A549 (cell line): ENCODE results near the gene ARPP21. TPM values are rescaled to one million over a fixed set of nuclear protein-coding genes. Genes with fewer than 3 reads are reported as not detected.

Experiments used
- ATAC-seq, 2 experiments: fragments of 200-7000 bp in 1 of 2; fragments of >200 bp in 1 of 2; cut with Nextera tagmentation in 1 of 2; cut with Tn5 transposase in 1 of 2; 3 replicates each; pipeline versions ENCODE4 v1.8.0 to v1.9.1; 2018 to 2020; ENCODE audit warnings: mild to moderate bottlenecking in 1 of 2, moderate library complexity in 1 of 2
- CTCF ChIA-PET: fragments of 300-600 bp; sonication (Branson Sonifier 250); formaldehyde crosslinking; extraction: SDS; loops from one replicate; lab custom pipeline; 2021; ENCODE audit warnings: antibody characterized with exemption, inconsistent platforms; lab: Yijun Ruan, JAX
- POLR2A ChIA-PET: fragments of 350-600 bp; formaldehyde crosslinking; extraction: SDS; loops from one replicate; lab custom pipeline; 2021; ENCODE audit warnings: antibody characterized with exemption, inconsistent platforms; lab: Yijun Ruan, JAX
- DNase-seq, 2 experiments: peaks; one replicate each; pipeline versions ENCODE4 v3.0.0 to v3.0.0-alpha.2; 2011 to 2016; ENCODE audit warnings: low read depth in 1 of 2, low spot score in 1 of 2
- FAIRE-seq: peaks from 2 replicates; lab custom pipeline; 2011; peaks lifted over from hg19 to GRCh38; lab: Jason Lieb, UNC
- H3K27ac ChIP-seq, 2 experiments: fragments of >200 bp; sonication (Bioruptor Twin); formaldehyde crosslinking; 3 replicates each; pipeline ENCODE4 v1.5.1; 2016 to 2017
- H3K4me1 ChIP-seq: fragments of >200 bp; sonication (Bioruptor Twin); formaldehyde crosslinking; 3 replicates; pipeline ENCODE4 v1.6.1; 2016
- H3K4me2 ChIP-seq: fragments of >200 bp; sonication (Bioruptor Twin); formaldehyde crosslinking; 3 replicates; pipeline ENCODE4 v1.6.1; 2016
- H3K4me3 ChIP-seq: fragments of >200 bp; sonication (Bioruptor Twin); formaldehyde crosslinking; 3 replicates; pipeline ENCODE4 v1.5.1; 2016
- H3K9me3 ChIP-seq: fragments of >200 bp; sonication (Bioruptor Twin); formaldehyde crosslinking; 3 replicates; pipeline ENCODE4 v1.6.1; 2016
- BHLHE40 ChIP-seq: IDR thresholded peaks from 2 replicates; pipeline ENCODE4 v1.6.1; 2012; ENCODE audit warnings: low read depth, low read length, inconsistent platforms
- CBX2 ChIP-seq: fragments of 200-600 bp; sonication (generic); IDR thresholded peaks from 2 replicates; pipeline ENCODE4 v1.6.1; 2016; ENCODE audit warnings: low read depth, mild to moderate bottlenecking, borderline replicate concordance
- CBX8 ChIP-seq: fragments of 200-600 bp; sonication (generic); IDR thresholded peaks from 2 replicates; pipeline ENCODE4 v1.6.1; 2016
- CHD2 ChIP-seq: fragments of 150-350 bp; IDR thresholded peaks from 2 replicates; pipeline ENCODE4 v1.6.1; 2014; ENCODE audit warnings: low read length; ENCODE audit not compliant: partially characterized antibody
- CHD4 ChIP-seq: fragments of 200-600 bp; sonication (generic); IDR thresholded peaks from 2 replicates; pipeline ENCODE4 v1.6.1; 2016; ENCODE audit warnings: antibody characterized with exemption, mild to moderate bottlenecking, borderline replicate concordance
- EHF ChIP-seq: fragments of 250-450 bp; sonication (Bioruptor Pico); IDR thresholded peaks from 2 replicates; pipeline ENCODE4 v1.5.0; 2020; ENCODE audit warnings: mild to moderate bottlenecking
- FOSB ChIP-seq: fragments of 250-450 bp; sonication (Bioruptor Pico); IDR thresholded peaks from 2 replicates; pipeline ENCODE4 v1.5.0; 2020; ENCODE audit warnings: mild to moderate bottlenecking, moderate library complexity
- HOXA7 ChIP-seq: fragments of 250-450 bp; sonication (Bioruptor Pico); IDR thresholded peaks from 2 replicates; pipeline ENCODE4 v1.5.0; 2020; ENCODE audit warnings: mild to moderate bottlenecking, moderate library complexity
- HOXB5 ChIP-seq: fragments of 250-450 bp; sonication (Bioruptor Pico); IDR thresholded peaks from 2 replicates; pipeline ENCODE4 v1.5.0; 2020; ENCODE audit warnings: mild to moderate bottlenecking, moderate library complexity
- JUN ChIP-seq, 2 experiments: fragments of >200 bp; sonication (Bioruptor Twin); formaldehyde crosslinking; IDR thresholded peaks; 2 replicates in 1 of 2; 3 replicates in 1 of 2; pipeline ENCODE4 v1.6.1; 2016 to 2017
- KDM5A ChIP-seq: fragments of 200-600 bp; sonication (generic); IDR thresholded peaks from 2 replicates; pipeline ENCODE4 v1.6.1; 2016; ENCODE audit warnings: antibody characterized with exemption, mild to moderate bottlenecking
- MAFK ChIP-seq: fragments of 450-650 bp; IDR thresholded peaks from 2 replicates; pipeline ENCODE4 v1.6.1; 2014; ENCODE audit not compliant: partially characterized antibody
- MYC ChIP-seq: IDR thresholded peaks from 2 replicates; pipeline ENCODE4 v1.6.1; 2012; ENCODE audit warnings: mild to moderate bottlenecking, inconsistent platforms, low read length, improper control_type of control experiment, borderline replicate concordance
- NR3C1 ChIP-seq: fragments of >200 bp; sonication (Bioruptor Twin); formaldehyde crosslinking; IDR thresholded peaks from 3 replicates; pipeline ENCODE4 v1.6.1; 2017
- PBX3 ChIP-seq: IDR thresholded peaks from 2 replicates; pipeline ENCODE4 v1.6.1; 2012
- PHF8 ChIP-seq: fragments of 200-600 bp; sonication (generic); IDR thresholded peaks from 2 replicates; pipeline ENCODE4 v1.6.1; 2016; ENCODE audit warnings: low read depth, mild to moderate bottlenecking, antibody characterized with exemption, moderate library complexity, borderline replicate concordance
- POLR2AphosphoS2 ChIP-seq: conservative IDR thresholded peaks from 2 replicates; pipeline ENCODE4 v1.6.1; 2012; ENCODE audit warnings: low read length, improper control_type of control experiment, inconsistent platforms
- RARB ChIP-seq: fragments of 250-450 bp; sonication (Bioruptor Pico); IDR thresholded peaks from 2 replicates; pipeline ENCODE4 v1.8.0; 2021; ENCODE audit warnings: mild to moderate bottlenecking, moderate library complexity
- RCOR1 ChIP-seq: fragments of 150-350 bp; IDR thresholded peaks from 2 replicates; pipeline ENCODE4 v1.6.1; 2014; ENCODE audit warnings: antibody characterized with exemption, low read length, low read depth
- SMC3 ChIP-seq: fragments of >200 bp; sonication (Bioruptor Twin); formaldehyde crosslinking; IDR thresholded peaks from 3 replicates; pipeline ENCODE4 v1.6.1; 2018; ENCODE audit warnings: inconsistent platforms
- SREBF2 ChIP-seq: fragments of 450-650 bp; IDR thresholded peaks from 2 replicates; pipeline ENCODE4 v1.6.1; 2014; ENCODE audit warnings: mild to moderate bottlenecking, moderate library complexity
- TFCP2L1 ChIP-seq: fragments of 250-450 bp; sonication (Bioruptor Pico); IDR thresholded peaks from 2 replicates; pipeline ENCODE4 v1.5.0; 2021; ENCODE audit warnings: mild to moderate bottlenecking
- USF2 ChIP-seq: fragments of 450-650 bp; IDR thresholded peaks from 2 replicates; pipeline ENCODE4 v1.6.1; 2014; ENCODE audit warnings: antibody characterized with exemption
- ZFP36 ChIP-seq: fragments of 450-650 bp; IDR thresholded peaks from 2 replicates; pipeline ENCODE4 v1.6.1; 2014; ENCODE audit warnings: borderline replicate concordance; ENCODE audit not compliant: partially characterized antibody
- WGBS: methylation state at CpG from one replicate; pipeline ENCODE4 v1.1.6; 2017; ENCODE audit errors: missing lambda C conversion rate; 5-methylcytosine and 5-hydroxymethylcytosine counted together
- polyA plus RNA-seq, 4 experiments: library from polyadenylated mRNA; depleted of rRNA in 3 of 4; stranded (reverse); fragments of >200 nt; fragmentation: RNase III in 1 of 4; extraction: RNeasy Plus Mini Kit Qiagen cat#74134 plus additional on column Dnase treatment in 1 of 4; gene quantifications; 2 replicates in 3 of 4; 3 replicates in 1 of 4; pipeline ENCODE4 v1.2.3, GENCODE V29; 2011 to 2017
- TF ChIP-seq, protein P1 (sequence below): fragments of 250-450 bp; sonication (Bioruptor Pico); IDR thresholded peaks from 2 replicates; pipeline ENCODE4 v1.5.0; 2021; ENCODE audit warnings: mild to moderate bottlenecking, moderate library complexity, borderline replicate concordance
- TF ChIP-seq, protein P2 (sequence below): IDR thresholded peaks from 2 replicates; pipeline ENCODE4 v1.6.1; 2012

ARPP21 gene
- polyA plus RNA-seq, 2 of the 4 experiments (the other 2 are of a cell fraction) = 0.03 TPM; not detected in 1

DNA sequence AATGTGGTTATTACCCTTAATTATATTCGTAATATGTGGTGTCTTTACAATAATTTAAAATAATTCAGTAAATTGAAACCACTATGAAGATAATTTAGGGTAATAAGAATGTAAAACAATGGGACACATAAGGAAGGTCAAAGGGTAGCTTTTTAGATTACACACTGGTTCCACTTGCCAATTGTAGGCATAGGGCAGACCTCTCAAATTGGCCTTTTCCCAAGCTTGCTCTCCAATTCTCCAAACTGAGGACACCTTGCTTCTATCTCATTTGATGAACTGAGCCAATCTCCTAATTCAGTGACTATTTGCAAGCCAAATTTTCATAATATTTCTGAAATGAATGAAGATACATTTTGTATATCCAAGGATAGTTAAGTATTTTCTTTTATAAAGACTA is 151.4 kb downstream of the ARPP21 start:
- ChIA-PET CTCF (no interaction called here), POLR2A (no interaction called here)
- TF ChIP-seq FOSB (CRISPR knock-in tag) (no peak), TFCP2L1 (CRISPR knock-in tag) (no peak), HOXA7 (CRISPR knock-in tag) (no peak), KDM5A (no peak), MYC (no peak), BHLHE40 (no peak), NR3C1 (no peak), CHD4 (no peak), JUN (IDR thresholded peaks at IDR 0.05) (no peak), HOXB5 (CRISPR knock-in tag) (no peak), RCOR1 (no peak)
- TF ChIP-seq, protein P1, sequence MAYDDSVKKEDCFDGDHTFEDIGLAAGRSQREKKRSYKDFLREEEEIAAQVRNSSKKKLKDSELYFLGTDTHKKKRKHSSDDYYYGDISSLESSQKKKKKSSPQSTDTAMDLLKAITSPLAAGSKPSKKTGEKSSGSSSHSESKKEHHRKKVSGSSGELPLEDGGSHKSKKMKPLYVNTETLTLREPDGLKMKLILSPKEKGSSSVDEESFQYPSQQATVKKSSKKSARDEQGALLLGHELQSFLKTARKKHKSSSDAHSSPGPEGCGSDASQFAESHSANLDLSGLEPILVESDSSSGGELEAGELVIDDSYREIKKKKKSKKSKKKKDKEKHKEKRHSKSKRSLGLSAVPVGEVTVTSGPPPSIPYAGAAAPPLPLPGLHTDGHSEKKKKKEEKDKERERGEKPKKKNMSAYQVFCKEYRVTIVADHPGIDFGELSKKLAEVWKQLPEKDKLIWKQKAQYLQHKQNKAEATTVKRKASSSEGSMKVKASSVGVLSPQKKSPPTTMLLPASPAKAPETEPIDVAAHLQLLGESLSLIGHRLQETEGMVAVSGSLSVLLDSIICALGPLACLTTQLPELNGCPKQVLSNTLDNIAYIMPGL (CRISPR knock-in tag) = no peak
- H3K4me2 ChIP-seq = no peak overlapping the region
- H3K4me1 ChIP-seq = no peaks in the 10 kb centered on the region
- no peak overlapping the region for H3K4me3 ChIP-seq
- DNase-seq (no peak), ATAC-seq (no peak), FAIRE-seq (no peak)
- WGBS = 59% methylated on average over 1 of the region's 1 CpG
- no peak overlapping the region for H3K27ac ChIP-seq
- no peaks in the 10 kb centered on the region for H3K9me3 ChIP-seq

DNA sequence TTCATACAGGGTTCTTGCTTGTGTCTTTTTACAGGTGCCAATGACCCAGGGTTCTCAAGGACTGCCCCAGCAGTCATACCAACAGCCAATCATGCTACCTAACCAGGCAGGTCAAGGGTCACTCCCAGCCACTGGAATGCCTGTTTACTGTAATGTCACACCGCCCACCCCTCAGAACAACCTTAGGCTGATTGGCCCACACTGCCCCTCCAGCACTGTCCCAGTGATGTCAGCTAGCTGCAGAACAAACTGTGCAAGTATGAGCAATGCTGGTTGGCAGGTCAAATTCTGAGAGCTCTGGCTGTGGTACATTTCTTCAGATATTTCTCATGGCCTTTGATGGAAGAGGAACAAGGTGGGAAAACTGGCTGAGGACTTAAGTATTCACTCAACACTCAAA is 154.3 kb downstream of the ARPP21 start:
- H3K4me3 ChIP-seq = no peak overlapping the region
- no peaks in the 10 kb centered on the region for H3K9me3 ChIP-seq
- ATAC-seq = no peak
- DNase-seq = no peak
- H3K4me2 ChIP-seq = no peak overlapping the region
- no peak for TF ChIP-seq ZFP36
- TF ChIP-seq MAFK = no peak
- no peak for TF ChIP-seq PHF8
- TF ChIP-seq CHD2 = no peak
- no peak for TF ChIP-seq BHLHE40
- no peak for TF ChIP-seq RARB (CRISPR knock-in tag)
- no peak for TF ChIP-seq CBX8
- TF ChIP-seq, protein P2, sequence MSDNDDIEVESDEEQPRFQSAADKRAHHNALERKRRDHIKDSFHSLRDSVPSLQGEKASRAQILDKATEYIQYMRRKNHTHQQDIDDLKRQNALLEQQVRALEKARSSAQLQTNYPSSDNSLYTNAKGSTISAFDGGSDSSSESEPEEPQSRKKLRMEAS = no peak
- TF ChIP-seq USF2 = no peak
- TF ChIP-seq CBX2 = no peak
- TF ChIP-seq NR3C1 = no peak
- TF ChIP-seq RCOR1 = no peak
- TF ChIP-seq HOXB5 (CRISPR knock-in tag) = no peak
- no peak for TF ChIP-seq EHF (CRISPR knock-in tag)
- TF ChIP-seq SMC3 = no peak
- TF ChIP-seq POLR2AphosphoS2 = no peak
- TF ChIP-seq PBX3 = no peak
- no peak for TF ChIP-seq SREBF2
- TF ChIP-seq, protein P1 (CRISPR knock-in tag) = no peak
- H3K4me1 ChIP-seq = no peaks in the 10 kb centered on the region
- no peak for FAIRE-seq
- CTCF ChIA-PET = no interaction called here
- POLR2A ChIA-PET = no interaction called here
- 45% methylated on average over 1 of the region's 1 CpG for WGBS
- no peak overlapping the region for H3K27ac ChIP-seq
